Measurements from ENCODE around the gene E2F8. TPM values are rescaled to one million over a fixed set of nuclear protein-coding genes. Genes with fewer than 3 reads are reported as not detected.

E2F8 gene
- total and polyA plus RNA-seq, 4 donors = 1.8 to 2.5 (median 2.1) TPM

GRCh38 chr11:19193916-19194315 lies 46.8 kb downstream of the E2F8 start:
- H3K27ac ChIP-seq (ENCODE audit: low read depth, low read length) = no peak overlapping the region

GRCh38 chr11:19191530-19192169 lies 49.1 kb downstream of the E2F8 start:
- Histone ChIP-seq H3K36me3 (ENCODE audit: control insufficient read depth, insufficient read depth, low read length) (no peaks in the 10 kb centered on the region), H3K27me3 (ENCODE audit: control insufficient read depth, insufficient read depth, low read length) (no peaks in the 10 kb centered on the region), H3K9me3 (ENCODE audit: control insufficient read depth, insufficient read depth, low read length) (peaks cover 1% of the 10 kb centered on the region), H3K27ac (ENCODE audit: low read depth, low read length) (no peak overlapping the region), H3K4me1 (ENCODE audit: control insufficient read depth, insufficient read depth, low read length) (peaks cover 12% of the 10 kb centered on the region), H3K4me3 (ENCODE audit: low read depth, low read length) (no peak overlapping the region)
- no peak for DNase-seq (ENCODE audit: low read depth in 4 of 6, low spot score in 6 of 6)
- 81% methylated on average over 7 of the region's 7 CpGs for WGBS (ENCODE audit: insufficient coverage)

More at GRCh38 chr11:19193916-19194315, 46.8 kb downstream of the E2F8 start:
- H3K36me3 ChIP-seq (ENCODE audit: control insufficient read depth, insufficient read depth, low read length) = no peaks in the 10 kb centered on the region
- H3K4me1 ChIP-seq (ENCODE audit: control insufficient read depth, insufficient read depth, low read length) = no peaks in the 10 kb centered on the region
- DNase-seq (ENCODE audit: low read depth in 4 of 6, low spot score in 6 of 6) = no peak
- no peak overlapping the region for H3K4me3 ChIP-seq (ENCODE audit: low read depth, low read length)
- H3K27me3 ChIP-seq (ENCODE audit: control insufficient read depth, insufficient read depth, low read length) = no peaks in the 10 kb centered on the region
- H3K9me3 ChIP-seq (ENCODE audit: control insufficient read depth, insufficient read depth, low read length) = peaks cover 1% of the 10 kb centered on the region
- WGBS (ENCODE audit: insufficient coverage) = 80% methylated on average over 1 of the region's 2 CpGs

GRCh38 chr11:19187833-19188258 lies 52.9 kb downstream of the E2F8 start:
- Histone ChIP-seq H3K27me3 (ENCODE audit: control insufficient read depth, insufficient read depth, low read length) (no peaks in the 10 kb centered on the region), H3K36me3 (ENCODE audit: control insufficient read depth, insufficient read depth, low read length) (no peaks in the 10 kb centered on the region), H3K4me3 (ENCODE audit: low read depth, low read length) (no peak overlapping the region), H3K27ac (ENCODE audit: low read depth, low read length) (no peak overlapping the region), H3K4me1 (ENCODE audit: control insufficient read depth, insufficient read depth, low read length) (peaks cover 12% of the 10 kb centered on the region), H3K9me3 (ENCODE audit: control insufficient read depth, insufficient read depth, low read length) (peaks cover 1% of the 10 kb centered on the region)
- WGBS (ENCODE audit: insufficient coverage) = 26% methylated on average over 7 of the region's 9 CpGs
- DNase-seq (ENCODE audit: low read depth in 4 of 6, low spot score in 6 of 6) = peak; percentile 22 to 88 (median 38)

- H3K9me3 ChIP-seq (ENCODE audit: control insufficient read depth, insufficient read depth, low read length) = peaks cover 1% of the 10 kb centered on the region
- DNase-seq (ENCODE audit: low read depth in 4 of 6, low spot score in 6 of 6) = peak in 1 of 6 donors; percentile 7
- H3K36me3 ChIP-seq (ENCODE audit: control insufficient read depth, insufficient read depth, low read length) = no peaks in the 10 kb centered on the region
- H3K4me3 ChIP-seq (ENCODE audit: low read depth, low read length) = no peak overlapping the region
- no peaks in the 10 kb centered on the region for H3K27me3 ChIP-seq (ENCODE audit: control insufficient read depth, insufficient read depth, low read length)
- no peak overlapping the region for H3K27ac ChIP-seq (ENCODE audit: low read depth, low read length)
- WGBS (ENCODE audit: insufficient coverage) = 41% methylated on average over 5 of the region's 5 CpGs
- H3K4me1 ChIP-seq (ENCODE audit: control insufficient read depth, insufficient read depth, low read length) = peaks cover 12% of the 10 kb centered on the region
These were observed 53.5 kb downstream of the E2F8 start for GRCh38 chr11:19187114-19187832.

DNA sequence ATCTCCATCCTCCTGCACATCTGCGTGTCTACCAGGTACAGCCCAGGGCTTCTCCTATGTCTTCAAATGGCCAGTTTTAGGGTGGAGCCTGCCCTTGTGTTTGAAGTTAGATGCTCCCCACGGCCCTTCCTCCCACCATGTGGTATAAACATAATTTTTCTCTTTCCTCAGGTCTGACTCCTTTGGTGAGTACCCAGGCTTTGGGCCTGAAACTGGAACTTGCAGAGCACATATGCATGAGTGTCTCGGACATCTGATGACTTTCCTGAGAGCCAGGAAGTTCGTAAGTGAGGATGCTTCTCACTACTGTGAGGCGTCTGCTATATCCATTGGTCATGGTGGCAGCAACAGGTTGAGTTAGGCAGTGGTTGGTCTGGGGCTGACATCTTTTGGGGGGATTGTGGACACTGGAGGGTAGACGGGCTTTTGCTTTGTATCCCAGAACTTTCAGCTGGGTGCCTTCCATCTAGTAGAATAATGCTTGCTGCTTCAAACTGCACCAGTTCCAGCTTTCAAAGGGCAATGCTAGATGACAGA lies 55.2 kb downstream of the E2F8 start:
- 61% methylated on average over 4 of the region's 6 CpGs for WGBS (ENCODE audit: insufficient coverage)
- Histone ChIP-seq H3K36me3 (ENCODE audit: control insufficient read depth, insufficient read depth, low read length) (no peaks in the 10 kb centered on the region), H3K4me3 (ENCODE audit: low read depth, low read length) (no peak overlapping the region), H3K27ac (ENCODE audit: low read depth, low read length) (no peak overlapping the region), H3K4me1 (ENCODE audit: control insufficient read depth, insufficient read depth, low read length) (peaks cover 12% of the 10 kb centered on the region), H3K9me3 (ENCODE audit: control insufficient read depth, insufficient read depth, low read length) (no peaks in the 10 kb centered on the region), H3K27me3 (ENCODE audit: control insufficient read depth, insufficient read depth, low read length) (no peaks in the 10 kb centered on the region)
- no peak for DNase-seq (ENCODE audit: low read depth in 4 of 6, low spot score in 6 of 6)

GRCh38 chr11:19185036-19185435 lies 55.7 kb downstream of the E2F8 start:
- DNase-seq (ENCODE audit: low read depth in 4 of 6, low spot score in 6 of 6) = peak in 1 of 6 donors; percentile 18
- WGBS (ENCODE audit: insufficient coverage) = 38% methylated on average over 1 of the region's 2 CpGs
- no peaks in the 10 kb centered on the region for H3K36me3 ChIP-seq (ENCODE audit: control insufficient read depth, insufficient read depth, low read length)
- H3K9me3 ChIP-seq (ENCODE audit: control insufficient read depth, insufficient read depth, low read length) = no peaks in the 10 kb centered on the region
- no peak overlapping the region for H3K27ac ChIP-seq (ENCODE audit: low read depth, low read length)
- H3K4me3 ChIP-seq (ENCODE audit: low read depth, low read length) = no peak overlapping the region
- no peaks in the 10 kb centered on the region for H3K27me3 ChIP-seq (ENCODE audit: control insufficient read depth, insufficient read depth, low read length)
- H3K4me1 ChIP-seq (ENCODE audit: control insufficient read depth, insufficient read depth, low read length) = peaks cover 12% of the 10 kb centered on the region

- H3K4me1 ChIP-seq (ENCODE audit: control insufficient read depth, insufficient read depth, low read length) = peaks cover 12% of the 10 kb centered on the region
- no peaks in the 10 kb centered on the region for H3K9me3 ChIP-seq (ENCODE audit: control insufficient read depth, insufficient read depth, low read length)
- no peak overlapping the region for H3K27ac ChIP-seq (ENCODE audit: low read depth, low read length)
- no peaks in the 10 kb centered on the region for H3K36me3 ChIP-seq (ENCODE audit: control insufficient read depth, insufficient read depth, low read length)
- no peaks in the 10 kb centered on the region for H3K27me3 ChIP-seq (ENCODE audit: control insufficient read depth, insufficient read depth, low read length)
- no peak overlapping the region for H3K4me3 ChIP-seq (ENCODE audit: low read depth, low read length)
- DNase-seq (ENCODE audit: low read depth in 4 of 6, low spot score in 6 of 6) = no peak
- 100% methylated on average over 3 of the region's 7 CpGs for WGBS (ENCODE audit: insufficient coverage)
These were observed 57.1 kb downstream of the E2F8 start for GRCh38 chr11:19183646-19184045.

DNA sequence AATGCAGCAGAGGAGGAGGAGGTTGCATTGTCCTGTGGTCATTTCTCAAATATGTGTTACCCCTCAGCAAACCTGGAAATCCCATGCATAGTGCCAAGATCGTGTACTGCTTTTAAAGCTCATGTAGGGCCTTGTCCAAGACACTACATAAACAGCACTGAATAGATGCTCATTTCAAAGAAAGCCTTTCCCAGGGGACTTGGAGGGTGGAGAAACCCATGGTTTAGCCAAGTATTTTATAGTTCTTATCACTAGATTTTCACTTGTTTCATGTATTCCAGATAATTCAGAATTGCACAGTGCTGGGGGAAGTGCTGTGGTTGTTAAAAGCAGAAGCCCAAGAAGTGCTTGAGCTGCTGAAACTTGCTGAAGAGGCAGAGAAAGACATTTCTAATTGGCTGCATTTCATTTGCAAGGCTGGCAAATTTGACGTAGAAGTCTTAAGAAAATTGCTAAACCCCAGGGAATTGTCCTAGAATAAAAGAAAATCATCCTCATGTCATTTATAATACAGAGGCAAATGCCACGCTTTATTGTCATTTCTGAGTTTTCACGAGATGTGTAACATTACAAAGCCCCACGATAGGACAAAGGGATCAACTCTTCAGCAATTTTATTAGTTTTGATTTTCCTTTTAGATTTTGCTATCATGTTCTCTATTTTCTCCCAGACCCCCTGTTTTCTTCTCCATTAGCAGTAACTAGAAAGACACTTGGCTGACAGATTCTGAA lies 59.0 kb downstream of the E2F8 start:
- no peak overlapping the region for H3K27ac ChIP-seq (ENCODE audit: low read depth, low read length)
- peak in 1 of 6 donors; percentile 11 for DNase-seq (ENCODE audit: low read depth in 4 of 6, low spot score in 6 of 6)
- WGBS (ENCODE audit: insufficient coverage) = 88% methylated on average over 2 of the region's 5 CpGs
- no peaks in the 10 kb centered on the region for H3K27me3 ChIP-seq (ENCODE audit: control insufficient read depth, insufficient read depth, low read length)
- no peaks in the 10 kb centered on the region for H3K36me3 ChIP-seq (ENCODE audit: control insufficient read depth, insufficient read depth, low read length)
- H3K4me3 ChIP-seq (ENCODE audit: low read depth, low read length) = no peak overlapping the region
- H3K9me3 ChIP-seq (ENCODE audit: control insufficient read depth, insufficient read depth, low read length) = no peaks in the 10 kb centered on the region
- no peaks in the 10 kb centered on the region for H3K4me1 ChIP-seq (ENCODE audit: control insufficient read depth, insufficient read depth, low read length)

DNA sequence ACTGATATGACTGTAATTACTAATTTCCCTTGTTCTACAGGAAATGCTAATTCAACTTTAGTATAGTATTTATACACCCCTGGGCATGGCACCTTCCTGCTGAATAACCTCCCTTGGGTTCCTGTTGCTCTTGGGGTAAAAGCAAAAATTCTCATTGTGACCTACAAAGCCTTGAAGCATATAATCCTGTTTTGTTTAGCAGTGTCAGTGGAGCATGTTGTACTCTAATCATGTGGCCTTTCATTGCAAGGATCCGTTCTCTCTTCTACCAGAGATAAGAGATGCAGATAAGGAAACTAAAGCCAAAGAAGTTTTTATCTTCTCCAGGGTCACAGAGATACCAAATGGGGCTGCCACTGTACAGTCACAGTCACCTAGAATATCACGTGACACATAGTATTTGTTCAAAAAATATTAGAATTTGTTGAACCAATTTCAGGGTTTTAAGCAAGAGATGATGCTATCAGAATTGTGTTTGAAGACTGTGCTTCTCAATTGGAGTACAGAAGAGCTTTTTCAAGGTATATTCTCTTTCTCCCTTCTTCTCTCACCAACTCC lies 64.0 kb downstream of the E2F8 start:
- Histone ChIP-seq H3K27me3 (ENCODE audit: control insufficient read depth, insufficient read depth, low read length) (no peaks in the 10 kb centered on the region), H3K27ac (ENCODE audit: low read depth, low read length) (no peak overlapping the region), H3K36me3 (ENCODE audit: control insufficient read depth, insufficient read depth, low read length) (peaks cover 2% of the 10 kb centered on the region), H3K4me3 (ENCODE audit: low read depth, low read length) (no peak overlapping the region), H3K4me1 (ENCODE audit: control insufficient read depth, insufficient read depth, low read length) (no peaks in the 10 kb centered on the region), H3K9me3 (ENCODE audit: control insufficient read depth, insufficient read depth, low read length) (no peaks in the 10 kb centered on the region)
- DNase-seq (ENCODE audit: low read depth in 4 of 6, low spot score in 6 of 6) = no peak
- WGBS (ENCODE audit: insufficient coverage) = no CpG with 5 or more reads among the region's 2 CpGs

Measured in spinal cord (tissue), 10 donors.